BLaER1 treated with 17β-estradiol and CSF1 and Interleukin-3, amounts not matched to agents 10 nM and 100 nM (cell line): ENCODE measurements around the gene DLGAP4.
A peak's percentile ranks its signal among the peaks of the same experiment; 100 is the strongest.

Source experiments
- H3K27ac ChIP-seq, 11 experiments: shearing (Covaris generic); formaldehyde crosslinking; 2 replicates each; pipeline ENCODE4 v1.8.1; 2022
- H3K27me3 ChIP-seq, 11 experiments: shearing (Covaris generic); formaldehyde crosslinking; 2 replicates each; pipeline ENCODE4 v1.8.1; 2022
- H3K36me3 ChIP-seq, 11 experiments: shearing (Covaris generic); formaldehyde crosslinking; 2 replicates each; pipeline ENCODE4 v1.8.1; 2022
- H3K4me1 ChIP-seq, 10 experiments: shearing (Covaris generic); formaldehyde crosslinking; 2 replicates each; pipeline ENCODE4 v1.8.1; 2022
- H3K4me2 ChIP-seq, 11 experiments: shearing (Covaris generic); formaldehyde crosslinking; 2 replicates each; pipeline ENCODE4 v1.8.1; 2022
- H3K4me3 ChIP-seq, 10 experiments: shearing (Covaris generic); formaldehyde crosslinking; 2 replicates each; pipeline ENCODE4 v1.8.1; 2022
- H3K9ac ChIP-seq, 11 experiments: shearing (Covaris generic); formaldehyde crosslinking; 2 replicates each; pipeline ENCODE4 v1.8.1; 2022
- H3K9me3 ChIP-seq, 11 experiments: shearing (Covaris generic); formaldehyde crosslinking; replicated peaks in 1 of 11; 2 replicates each; pipeline ENCODE4 v1.8.1; 2022
- H4K20me1 ChIP-seq, 11 experiments: shearing (Covaris generic); formaldehyde crosslinking; 2 replicates each; pipeline ENCODE4 v1.8.1; 2022
- Cebpa-rat ChIP-seq, 11 experiments: shearing (Covaris generic); IDR thresholded peaks; 2 replicates each; pipeline ENCODE4 v1.8.1; 2022

Gene DLGAP4

GRCh38 chr20:36297656-36298055, 8.5 kb upstream of the DLGAP4 start:
- H3K4me1 ChIP-seq = no peaks in the 10 kb centered on the region
- no peaks in the 10 kb centered on the region for H3K9me3 ChIP-seq
- H3K9ac ChIP-seq = no peak overlapping the region
- no peaks in the 10 kb centered on the region for H4K20me1 ChIP-seq
- TF ChIP-seq Cebpa-rat (IDR thresholded peaks at IDR 0.05) = no peak
- no peak overlapping the region for H3K27ac ChIP-seq
- no peaks in the 10 kb centered on the region for H3K36me3 ChIP-seq
- H3K4me3 ChIP-seq = no peak overlapping the region
- H3K27me3 ChIP-seq = peaks cover 0 to 8% (median 0%) of the 10 kb centered on the region in 11 experiments; a peak in 3 of 22 replicates
- no peak overlapping the region for H3K4me2 ChIP-seq

- H3K4me1 ChIP-seq = peaks cover 0 to 4% (median 0%) of the 10 kb centered on the region in 10 experiments; a peak in 3 of 20 replicates
- H3K4me3 ChIP-seq = no peak overlapping the region
- H3K9me3 ChIP-seq = no peaks in the 10 kb centered on the region
- no peak overlapping the region for H3K4me2 ChIP-seq
- H3K9ac ChIP-seq = no peak overlapping the region
- H3K27me3 ChIP-seq = peaks cover 0 to 11% (median 3%) of the 10 kb centered on the region in 11 experiments; a peak in 6 of 22 replicates
- H3K27ac ChIP-seq = no peak overlapping the region
- H3K36me3 ChIP-seq = no peaks in the 10 kb centered on the region
- no peak for TF ChIP-seq Cebpa-rat (IDR thresholded peaks at IDR 0.05)
- H4K20me1 ChIP-seq = no peaks in the 10 kb centered on the region
Observed at GRCh38 chr20:36298061-36298460, 8.1 kb upstream of the DLGAP4 start.

- Histone ChIP-seq H4K20me1 (no peaks in the 10 kb centered on the region; a peak in 1 of 22 replicates), H3K27me3 (peaks cover 4 to 20% (median 12%) of the 10 kb centered on the region in 11 experiments; a peak in 18 of 22 replicates), H3K36me3 (no peaks in the 10 kb centered on the region), H3K4me1 (peaks cover 0 to 12% (median 0%) of the 10 kb centered on the region in 10 experiments; a peak in 4 of 20 replicates), H3K9me3 (no peaks in the 10 kb centered on the region), H3K4me2 (no peak overlapping the region), H3K27ac (no peak overlapping the region), H3K4me3 (no peak overlapping the region), H3K9ac (no peak overlapping the region)
- TF ChIP-seq Cebpa-rat (IDR thresholded peaks at IDR 0.05) = no peak
Observed at GRCh38 chr20:36298795-36299339, 7.3 kb upstream of the DLGAP4 start.

DNA sequence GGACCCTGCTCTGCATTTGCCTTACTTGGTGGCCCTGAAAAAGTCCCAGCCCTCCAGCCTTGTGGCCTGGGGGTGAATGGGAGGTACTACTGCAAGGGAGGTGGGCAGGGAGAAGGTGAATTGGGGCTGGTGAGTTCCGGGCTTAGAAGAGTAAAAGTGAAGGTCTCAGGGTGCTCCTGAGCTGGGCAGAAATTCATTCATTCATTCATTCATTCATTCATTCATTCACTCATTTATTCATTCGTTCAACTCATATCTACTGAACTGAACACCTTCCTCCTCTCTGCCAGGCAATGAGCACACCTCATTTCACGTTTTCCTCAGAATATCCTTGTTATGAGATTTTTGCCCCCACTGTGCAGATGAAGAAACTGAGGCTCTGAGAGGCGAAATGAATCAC, 6.7 kb upstream of the DLGAP4 start:
- Histone ChIP-seq H3K4me1 (peaks cover 0 to 12% (median 0%) of the 10 kb centered on the region in 10 experiments; a peak in 4 of 20 replicates), H3K4me2 (no peak overlapping the region), H3K27ac (no peak overlapping the region), H3K9me3 (no peaks in the 10 kb centered on the region), H3K9ac (no peak overlapping the region), H3K4me3 (no peak overlapping the region), H4K20me1 (no peaks in the 10 kb centered on the region; a peak in 1 of 22 replicates), H3K36me3 (no peaks in the 10 kb centered on the region), H3K27me3 (peaks cover 10 to 25% (median 17%) of the 10 kb centered on the region in 11 experiments; a peak in 21 of 22 replicates)
- TF ChIP-seq Cebpa-rat (IDR thresholded peaks at IDR 0.05) = no peak

DNA sequence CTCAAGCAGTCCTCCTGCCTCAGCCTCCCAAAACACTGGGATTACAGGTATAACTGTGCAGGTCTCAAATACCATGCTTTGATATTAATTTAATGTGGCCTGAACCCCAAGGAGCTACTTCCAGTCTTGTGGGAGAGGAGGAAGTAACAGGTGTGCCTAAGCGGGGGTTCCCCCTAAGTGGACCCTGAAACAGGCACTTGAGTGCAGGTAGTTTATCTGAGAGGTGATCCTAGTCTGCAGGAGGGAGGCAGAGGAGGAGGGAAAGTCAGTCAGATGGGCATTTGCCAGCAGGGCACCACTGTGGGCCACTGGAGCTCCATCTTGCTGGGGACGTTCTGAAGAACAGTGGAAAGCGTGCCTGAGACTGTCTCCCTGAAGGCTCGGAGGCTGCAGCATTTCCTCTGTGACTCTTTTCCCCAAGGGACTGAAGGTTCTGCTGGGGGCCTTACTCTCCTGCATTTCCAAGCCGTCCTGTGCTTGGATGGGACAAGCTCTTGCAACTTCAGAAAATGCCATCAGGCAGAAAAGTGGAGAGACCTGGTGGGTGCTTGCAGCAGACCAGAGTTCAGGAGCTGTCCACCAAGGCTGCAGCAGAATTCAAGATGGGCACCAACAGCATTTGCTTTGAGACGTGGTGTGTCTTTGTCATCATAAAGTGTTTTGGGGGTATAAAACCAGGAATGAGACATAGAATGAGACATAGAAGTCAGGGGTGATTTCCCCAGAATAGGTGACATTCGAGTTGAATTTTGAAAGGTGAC, 4.6 kb upstream of the DLGAP4 start:
- Histone ChIP-seq H3K4me1 (peaks cover 0 to 14% (median 2%) of the 10 kb centered on the region in 10 experiments; a peak in 8 of 20 replicates), H3K27me3 (peaks cover 30 to 46% (median 38%) of the 10 kb centered on the region in 11 experiments), H3K9me3 (no peaks in the 10 kb centered on the region), H3K36me3 (no peaks in the 10 kb centered on the region), H3K4me2 (no peak overlapping the region), H4K20me1 (peaks cover 0 to 14% (median 3%) of the 10 kb centered on the region in 11 experiments; a peak in 10 of 22 replicates), H3K27ac (no peak overlapping the region), H3K4me3 (no peak overlapping the region), H3K9ac (no peak overlapping the region)
- no peak for TF ChIP-seq Cebpa-rat (IDR thresholded peaks at IDR 0.05)

DNA sequence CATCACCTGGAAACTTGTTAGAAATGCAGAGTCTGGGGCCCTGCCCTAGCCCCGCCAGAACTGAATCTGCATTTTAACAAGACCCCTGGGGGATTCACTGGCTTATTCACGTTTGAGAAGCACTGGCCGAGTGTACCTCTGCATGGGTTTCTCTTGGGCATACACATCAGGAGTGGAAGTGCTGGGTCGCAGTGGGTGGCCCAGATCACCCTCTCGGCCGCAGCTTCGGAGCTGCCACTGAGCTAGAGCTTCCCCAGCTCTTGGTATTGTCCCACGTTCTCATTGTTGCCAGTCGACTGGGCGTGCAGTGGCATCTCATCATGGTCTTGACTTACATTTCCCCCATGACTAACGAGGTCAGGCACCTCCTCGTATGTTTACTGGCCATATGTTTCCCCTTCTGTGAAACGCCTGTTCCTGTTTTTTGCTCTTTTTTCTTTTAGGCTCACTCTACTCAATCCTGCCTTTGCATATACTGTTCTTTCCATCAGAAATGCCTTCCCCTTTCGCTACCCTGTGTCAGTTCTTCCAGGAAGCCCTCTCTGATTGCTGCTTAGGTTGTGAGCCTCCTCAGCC, 3.0 kb upstream of the DLGAP4 start:
- Histone ChIP-seq H3K4me3 (no peak overlapping the region), H3K27ac (no peak overlapping the region), H3K9me3 (no peaks in the 10 kb centered on the region), H3K27me3 (peaks cover 46 to 62% (median 54%) of the 10 kb centered on the region in 11 experiments), H3K4me2 (peak overlapping the region in 2 of 11 experiments; percentile 5 to 56; a peak in 4 of 22 replicates), H4K20me1 (peaks cover 0 to 27% (median 11%) of the 10 kb centered on the region in 11 experiments; a peak in 10 of 22 replicates), H3K9ac (no peak overlapping the region), H3K36me3 (no peaks in the 10 kb centered on the region), H3K4me1 (peaks cover 0 to 17% (median 4%) of the 10 kb centered on the region in 10 experiments; a peak in 8 of 20 replicates)
- TF ChIP-seq Cebpa-rat (IDR thresholded peaks at IDR 0.05) = no peak

DNA sequence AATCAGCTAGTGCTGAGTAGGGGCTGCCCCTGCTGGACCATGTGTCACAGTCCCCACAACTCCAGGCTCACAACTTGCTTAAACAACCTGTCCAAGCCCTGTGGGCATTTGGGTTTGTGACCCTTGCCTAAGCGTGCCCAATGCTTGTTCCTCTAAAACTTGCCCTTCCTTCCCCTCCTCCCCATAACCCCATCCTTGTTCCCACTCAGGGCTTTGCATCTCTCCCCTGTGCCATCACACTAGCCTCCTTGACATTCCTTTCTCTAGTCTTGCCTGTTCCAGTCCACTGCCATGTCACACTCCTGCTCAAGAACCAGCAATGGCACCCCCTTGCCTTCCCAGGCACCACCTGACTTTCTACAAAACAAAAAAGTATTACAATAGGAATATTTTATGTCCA, 2.3 kb upstream of the DLGAP4 start:
- peaks cover 0 to 17% (median 4%) of the 10 kb centered on the region in 10 experiments; a peak in 8 of 20 replicates for H3K4me1 ChIP-seq
- no peaks in the 10 kb centered on the region for H3K9me3 ChIP-seq
- no peak for TF ChIP-seq Cebpa-rat (IDR thresholded peaks at IDR 0.05)
- H3K27ac ChIP-seq = no peak overlapping the region
- peak overlapping the region in 2 of 11 experiments; percentile 5 to 56; a peak in 2 of 22 replicates for H3K4me2 ChIP-seq
- no peaks in the 10 kb centered on the region for H3K36me3 ChIP-seq
- H3K9ac ChIP-seq = no peak overlapping the region
- H3K27me3 ChIP-seq = peaks cover 53 to 69% (median 61%) of the 10 kb centered on the region in 11 experiments
- no peak overlapping the region for H3K4me3 ChIP-seq
- peaks cover 0 to 33% (median 11%) of the 10 kb centered on the region in 11 experiments; a peak in 10 of 22 replicates for H4K20me1 ChIP-seq

DNA sequence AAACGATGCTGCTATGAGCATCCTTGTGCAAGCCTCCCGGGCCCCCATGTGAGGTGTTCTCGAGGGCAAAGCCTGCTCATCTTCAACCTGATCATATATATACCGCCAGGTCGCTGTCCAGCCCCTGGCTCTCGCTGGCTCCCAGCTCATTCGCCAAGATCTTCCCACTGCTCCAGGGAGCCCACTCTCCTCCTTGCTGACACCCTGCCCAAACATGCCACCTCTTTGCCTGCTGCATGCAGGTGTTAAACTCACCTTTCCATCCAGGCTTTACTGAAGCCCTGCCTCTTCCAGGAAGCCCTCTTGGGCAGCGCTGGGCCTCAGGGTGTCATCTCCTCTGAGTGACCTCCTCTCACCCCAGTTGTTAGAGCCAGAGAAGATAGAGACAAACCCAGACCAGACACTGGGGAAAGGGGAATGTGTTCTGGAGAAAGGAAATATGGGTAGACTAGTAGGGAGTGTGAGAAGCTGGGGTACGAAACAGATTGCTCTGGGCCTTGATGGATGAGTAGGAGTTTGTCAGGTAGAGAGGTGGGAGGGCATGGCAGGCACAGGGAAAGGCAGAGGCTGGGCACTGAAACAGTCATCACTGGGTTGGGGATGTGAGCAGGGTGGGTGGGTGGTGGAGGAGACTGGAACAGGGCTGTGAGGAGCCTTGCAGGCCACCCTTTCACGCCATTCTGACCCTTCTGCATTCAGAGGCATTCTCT, 1.2 kb upstream of the DLGAP4 start:
- peaks cover 0 to 17% (median 4%) of the 10 kb centered on the region in 10 experiments; a peak in 8 of 20 replicates for H3K4me1 ChIP-seq
- H3K27ac ChIP-seq = no peak overlapping the region
- no peak overlapping the region for H3K4me3 ChIP-seq
- H4K20me1 ChIP-seq = peaks cover 0 to 33% (median 11%) of the 10 kb centered on the region in 11 experiments; a peak in 10 of 22 replicates
- H3K36me3 ChIP-seq = no peaks in the 10 kb centered on the region
- TF ChIP-seq Cebpa-rat (IDR thresholded peaks at IDR 0.05) = no peak
- no peak overlapping the region for H3K4me2 ChIP-seq
- H3K9me3 ChIP-seq = no peaks in the 10 kb centered on the region
- peaks cover 63 to 80% (median 72%) of the 10 kb centered on the region in 11 experiments for H3K27me3 ChIP-seq
- H3K9ac ChIP-seq = no peak overlapping the region
